GM23338 (cell line): Measurements from ENCODE around the gene PIK3C2G. TPM values are rescaled to one million over a fixed set of nuclear protein-coding genes. Genes with fewer than 3 reads are reported as not detected.

Experiments
- ATAC-seq: fragments of 200-7000 bp; cut with Tn5 transposase; 3 replicates; pipeline ENCODE4 v1.9.1; 2020
- DNase-seq: peaks from one replicate; pipeline ENCODE4 v3.0.0-alpha.2; 2015; ENCODE audit warnings: low spot score
- H2AFZ ChIP-seq: fragments of 200-600 bp; sonication (generic); 2 replicates; pipeline ENCODE4 v1.8.0; 2016; ENCODE audit warnings: antibody characterized with exemption, mild to moderate bottlenecking, moderate library complexity
- H3F3A ChIP-seq: fragments of 200-600 bp; sonication (generic); replicated peaks from 2 replicates; pipeline ENCODE4 v1.8.0; 2017; ENCODE audit warnings: antibody characterized with exemption, mixed run types, low read depth
- H3K27ac ChIP-seq: fragments of 200-600 bp; sonication (generic); 2 replicates; pipeline ENCODE4 v1.6.1; 2016; ENCODE audit warnings: low read depth
- H3K27me3 ChIP-seq: fragments of 200-600 bp; sonication (generic); 2 replicates; pipeline ENCODE4 v1.8.0; 2016; ENCODE audit warnings: mild to moderate bottlenecking, mixed run types, moderate library complexity; ENCODE audit not compliant: insufficient read depth
- H3K36me3 ChIP-seq: fragments of 200-600 bp; sonication (generic); 2 replicates; pipeline ENCODE4 v1.8.0; 2016; ENCODE audit warnings: mild to moderate bottlenecking; ENCODE audit not compliant: insufficient read depth
- H3K4me1 ChIP-seq: fragments of 200-600 bp; sonication (generic); 2 replicates; pipeline ENCODE4 v1.8.0; 2016; ENCODE audit warnings: mild to moderate bottlenecking, moderate library complexity; ENCODE audit not compliant: insufficient read depth
- H3K4me2 ChIP-seq: fragments of 200-600 bp; sonication (generic); 2 replicates; pipeline ENCODE4 v1.7.1; 2017; ENCODE audit warnings: mixed run types
- H3K4me3 ChIP-seq: fragments of 200-600 bp; sonication (generic); 2 replicates; pipeline ENCODE4 v1.6.1; 2016; ENCODE audit warnings: mixed run types
- H3K79me2 ChIP-seq: fragments of 200-600 bp; sonication (generic); replicated peaks from 2 replicates; pipeline ENCODE4 v1.8.0; 2017; ENCODE audit warnings: mild to moderate bottlenecking; ENCODE audit not compliant: insufficient read depth
- H3K9me2 ChIP-seq: fragments of 200-600 bp; sonication (generic); 2 replicates; pipeline ENCODE4 v1.8.0; 2017; ENCODE audit not compliant: insufficient read depth
- H4K20me1 ChIP-seq: fragments of 200-600 bp; sonication (generic); replicated peaks from 2 replicates; pipeline ENCODE4 v1.8.0; 2017; ENCODE audit warnings: mild to moderate bottlenecking; ENCODE audit not compliant: insufficient read depth
- H3K27ac Mint-ChIP-seq: 2 replicates; pipeline ENCODE4 v1.8.0; 2020; ENCODE audit warnings: inconsistent platforms, mild to moderate bottlenecking, moderate library complexity, mixed read lengths
- H3K27me3 Mint-ChIP-seq: 3 replicates; pipeline ENCODE4 v1.8.0; 2022; ENCODE audit warnings: low read depth, mild to moderate bottlenecking, moderate library complexity, mixed read lengths, inconsistent platforms; ENCODE audit not compliant: insufficient read depth, poor library complexity
- H3K36me3 Mint-ChIP-seq: 3 replicates; pipeline ENCODE4 v1.8.0; 2021; ENCODE audit warnings: low read depth, mild to moderate bottlenecking, inconsistent platforms, moderate library complexity, mixed read lengths
- H3K4me1 Mint-ChIP-seq: 3 replicates; pipeline ENCODE4 v1.8.0; 2020; ENCODE audit warnings: mild to moderate bottlenecking, inconsistent platforms, mixed read lengths
- H3K4me3 Mint-ChIP-seq: 3 replicates; pipeline ENCODE4 v1.8.0; 2021; ENCODE audit warnings: moderate library complexity, mild to moderate bottlenecking, inconsistent platforms, mixed read lengths
- H3K9me3 Mint-ChIP-seq: 3 replicates; pipeline ENCODE4 v1.8.0; 2020; ENCODE audit warnings: moderate library complexity, mild to moderate bottlenecking, inconsistent platforms, mixed read lengths
- EZH2 ChIP-seq: fragments of 200-600 bp; sonication (generic); IDR thresholded peaks from one replicate; pipeline ENCODE4 v1.8.0; 2017; ENCODE audit warnings: antibody characterized with exemption, mild to moderate bottlenecking, low read depth; ENCODE audit not compliant: unreplicated experiment
- EZH2phosphoT487 ChIP-seq: fragments of 200-600 bp; sonication (generic); IDR thresholded peaks from one replicate; pipeline ENCODE4 v1.8.1; 2018; ENCODE audit warnings: antibody characterized with exemption; ENCODE audit not compliant: unreplicated experiment
- JUNB ChIP-seq: IDR thresholded peaks from one replicate; pipeline ENCODE4 v1.6.1; 2016; ENCODE audit warnings: antibody characterized with exemption; ENCODE audit not compliant: unreplicated experiment
- POLR2AphosphoS5 ChIP-seq: IDR thresholded peaks from 2 replicates; pipeline ENCODE4 v1.6.1; 2016; ENCODE audit warnings: antibody characterized with exemption, low read depth
- STAT1 ChIP-seq: IDR thresholded peaks from one replicate; pipeline ENCODE4 v1.6.1; 2016; ENCODE audit warnings: antibody characterized with exemption; ENCODE audit not compliant: unreplicated experiment
- ZNF114 ChIP-seq: fragments of 250-450 bp; sonication (Bioruptor Pico); IDR thresholded peaks from 2 replicates; pipeline ENCODE4 v1.5.0; 2020; ENCODE audit warnings: mild to moderate bottlenecking, moderate library complexity
- ZNF331 ChIP-seq: fragments of 250-450 bp; sonication (Bioruptor Pico); IDR thresholded peaks from 2 replicates; pipeline ENCODE4 v1.5.0; 2020; ENCODE audit warnings: low read depth, mild to moderate bottlenecking, moderate library complexity
- ZNF462 ChIP-seq: fragments of 250-450 bp; sonication (Bioruptor Pico); IDR thresholded peaks from 2 replicates; pipeline ENCODE4 v1.5.0; 2020; ENCODE audit warnings: mild to moderate bottlenecking, moderate library complexity
- polyA plus RNA-seq: library from polyadenylated mRNA; unstranded; fragments of >200 nt; fragmentation: Nextera tagmentation; extraction: Ambion mirVana; gene quantifications from 2 replicates; pipeline ENCODE4 v1.2.1, GENCODE V29; 2016
- total RNA-seq: library from RNA; depleted of rRNA; stranded (reverse); fragments of >200 nt; shearing (Covaris generic); gene quantifications from 2 replicates; pipeline ENCODE4 v1.2.3, GENCODE V29; 2014
- TF ChIP-seq, protein P1 (sequence below): IDR thresholded peaks from 2 replicates; pipeline ENCODE4 v1.6.1; 2016; ENCODE audit warnings: antibody characterized with exemption
- TF ChIP-seq, protein P2 (sequence below): IDR thresholded peaks from one replicate; pipeline ENCODE4 v1.6.1; 2018; ENCODE audit warnings: antibody characterized with exemption; ENCODE audit not compliant: unreplicated experiment

Gene PIK3C2G
- total and polyA plus RNA-seq, 2 experiments from 2014 or later: not detected

GRCh38 chr12:18375131-18375530, 113.8 kb downstream of the PIK3C2G start (continued):
- TF ChIP-seq ZNF462 (CRISPR knock-in tag): no peak
- TF ChIP-seq, protein P1, sequence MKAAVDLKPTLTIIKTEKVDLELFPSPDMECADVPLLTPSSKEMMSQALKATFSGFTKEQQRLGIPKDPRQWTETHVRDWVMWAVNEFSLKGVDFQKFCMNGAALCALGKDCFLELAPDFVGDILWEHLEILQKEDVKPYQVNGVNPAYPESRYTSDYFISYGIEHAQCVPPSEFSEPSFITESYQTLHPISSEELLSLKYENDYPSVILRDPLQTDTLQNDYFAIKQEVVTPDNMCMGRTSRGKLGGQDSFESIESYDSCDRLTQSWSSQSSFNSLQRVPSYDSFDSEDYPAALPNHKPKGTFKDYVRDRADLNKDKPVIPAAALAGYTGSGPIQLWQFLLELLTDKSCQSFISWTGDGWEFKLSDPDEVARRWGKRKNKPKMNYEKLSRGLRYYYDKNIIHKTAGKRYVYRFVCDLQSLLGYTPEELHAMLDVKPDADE: no peak
- TF ChIP-seq EZH2: no peak
- no peak for TF ChIP-seq JUNB
- TF ChIP-seq ZNF331 (CRISPR knock-in tag): no peak

DNA sequence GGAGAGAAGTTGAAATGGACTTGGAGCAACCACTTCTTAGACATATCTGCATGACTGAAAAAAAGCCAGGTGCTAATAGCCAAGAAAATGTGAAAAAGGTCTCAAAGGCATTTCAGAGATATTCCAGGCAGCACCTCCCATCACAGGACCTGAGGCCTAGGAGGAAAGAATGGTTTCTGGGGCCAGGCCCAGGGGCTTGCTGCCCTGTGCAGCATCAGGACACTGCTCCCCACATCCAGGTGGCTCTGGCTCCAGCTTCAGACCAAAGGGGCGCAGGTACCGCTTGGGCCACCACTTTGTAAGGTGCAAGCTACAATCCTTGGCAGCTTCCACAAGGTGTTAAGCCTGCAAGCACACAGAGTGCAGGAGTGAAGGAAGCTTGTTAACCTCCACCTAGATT, 114.3 kb downstream of the PIK3C2G start:
- H3K27me3 Mint-ChIP-seq: no peaks in the 10 kb centered on the region
- H3K36me3 Mint-ChIP-seq: peaks cover 7% of the 10 kb centered on the region; the same call in 1 of the 3 replicates
- H3K9me2 ChIP-seq: peaks cover 5% of the 10 kb centered on the region; the same call in 1 of the 2 replicates
- H3K4me1 ChIP-seq: no peaks in the 10 kb centered on the region
- H2AFZ ChIP-seq: no peak overlapping the region
- no peak overlapping the region for H3K27ac ChIP-seq
- ATAC-seq: no peak
- no peaks in the 10 kb centered on the region for H3K79me2 ChIP-seq
- no peaks in the 10 kb centered on the region for H4K20me1 ChIP-seq
- H3K4me1 Mint-ChIP-seq: no peaks in the 10 kb centered on the region
- peaks cover 20% of the 10 kb centered on the region for H3K9me3 Mint-ChIP-seq
- H3K36me3 ChIP-seq: no peaks in the 10 kb centered on the region; the same call in 1 of the 2 replicates
- DNase-seq: no peak
- no peak overlapping the region for H3K4me3 ChIP-seq
- H3K4me2 ChIP-seq: no peak overlapping the region
- no peaks in the 10 kb centered on the region for H3F3A ChIP-seq
- no peaks in the 10 kb centered on the region for H3K27me3 ChIP-seq
- no peak overlapping the region for H3K4me3 Mint-ChIP-seq
- TF ChIP-seq, protein P2, sequence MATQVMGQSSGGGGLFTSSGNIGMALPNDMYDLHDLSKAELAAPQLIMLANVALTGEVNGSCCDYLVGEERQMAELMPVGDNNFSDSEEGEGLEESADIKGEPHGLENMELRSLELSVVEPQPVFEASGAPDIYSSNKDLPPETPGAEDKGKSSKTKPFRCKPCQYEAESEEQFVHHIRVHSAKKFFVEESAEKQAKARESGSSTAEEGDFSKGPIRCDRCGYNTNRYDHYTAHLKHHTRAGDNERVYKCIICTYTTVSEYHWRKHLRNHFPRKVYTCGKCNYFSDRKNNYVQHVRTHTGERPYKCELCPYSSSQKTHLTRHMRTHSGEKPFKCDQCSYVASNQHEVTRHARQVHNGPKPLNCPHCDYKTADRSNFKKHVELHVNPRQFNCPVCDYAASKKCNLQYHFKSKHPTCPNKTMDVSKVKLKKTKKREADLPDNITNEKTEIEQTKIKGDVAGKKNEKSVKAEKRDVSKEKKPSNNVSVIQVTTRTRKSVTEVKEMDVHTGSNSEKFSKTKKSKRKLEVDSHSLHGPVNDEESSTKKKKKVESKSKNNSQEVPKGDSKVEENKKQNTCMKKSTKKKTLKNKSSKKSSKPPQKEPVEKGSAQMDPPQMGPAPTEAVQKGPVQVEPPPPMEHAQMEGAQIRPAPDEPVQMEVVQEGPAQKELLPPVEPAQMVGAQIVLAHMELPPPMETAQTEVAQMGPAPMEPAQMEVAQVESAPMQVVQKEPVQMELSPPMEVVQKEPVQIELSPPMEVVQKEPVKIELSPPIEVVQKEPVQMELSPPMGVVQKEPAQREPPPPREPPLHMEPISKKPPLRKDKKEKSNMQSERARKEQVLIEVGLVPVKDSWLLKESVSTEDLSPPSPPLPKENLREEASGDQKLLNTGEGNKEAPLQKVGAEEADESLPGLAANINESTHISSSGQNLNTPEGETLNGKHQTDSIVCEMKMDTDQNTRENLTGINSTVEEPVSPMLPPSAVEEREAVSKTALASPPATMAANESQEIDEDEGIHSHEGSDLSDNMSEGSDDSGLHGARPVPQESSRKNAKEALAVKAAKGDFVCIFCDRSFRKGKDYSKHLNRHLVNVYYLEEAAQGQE: no peak
- no peak for TF ChIP-seq STAT1
- TF ChIP-seq POLR2AphosphoS5: no peak
- no peak for TF ChIP-seq JUNB
- no peak for TF ChIP-seq ZNF331 (CRISPR knock-in tag)
- no peak for TF ChIP-seq ZNF114 (CRISPR knock-in tag)
- no peak for TF ChIP-seq EZH2phosphoT487
- H3K27ac Mint-ChIP-seq: no peak overlapping the region
